Transverse colon (tissue), 3 donors: ENCODE data around the gene RIPOR3.

Source experiments
- EP300 ChIP-seq: sonication (generic); formaldehyde crosslinking; IDR thresholded peaks from one replicate; pipeline ENCODE4 v1.6.1; 2017; ENCODE audit warnings: antibody characterized with exemption, low read depth
- POLR2A ChIP-seq: fragments of 450-650 bp; IDR thresholded peaks from one replicate; pipeline ENCODE4 v1.6.1; 2016; ENCODE audit warnings: antibody characterized with exemption, mild to moderate bottlenecking, moderate library complexity
- TF ChIP-seq, protein P1 (sequence below), 5 experiments: fragments of 200-600 bp in 3 of 5; fragments of 450-650 bp in 2 of 5; sonication (generic) in 3 of 5; IDR thresholded peaks; 1 replicate in 2 of 5; 2 replicates in 3 of 5; pipeline ENCODE4 v1.5.1; 2016 to 2017; ENCODE audit warnings: antibody characterized with exemption in 5 of 5, inconsistent platforms in 3 of 5, mild to moderate bottlenecking in 2 of 5, moderate library complexity in 1 of 5

DNA sequence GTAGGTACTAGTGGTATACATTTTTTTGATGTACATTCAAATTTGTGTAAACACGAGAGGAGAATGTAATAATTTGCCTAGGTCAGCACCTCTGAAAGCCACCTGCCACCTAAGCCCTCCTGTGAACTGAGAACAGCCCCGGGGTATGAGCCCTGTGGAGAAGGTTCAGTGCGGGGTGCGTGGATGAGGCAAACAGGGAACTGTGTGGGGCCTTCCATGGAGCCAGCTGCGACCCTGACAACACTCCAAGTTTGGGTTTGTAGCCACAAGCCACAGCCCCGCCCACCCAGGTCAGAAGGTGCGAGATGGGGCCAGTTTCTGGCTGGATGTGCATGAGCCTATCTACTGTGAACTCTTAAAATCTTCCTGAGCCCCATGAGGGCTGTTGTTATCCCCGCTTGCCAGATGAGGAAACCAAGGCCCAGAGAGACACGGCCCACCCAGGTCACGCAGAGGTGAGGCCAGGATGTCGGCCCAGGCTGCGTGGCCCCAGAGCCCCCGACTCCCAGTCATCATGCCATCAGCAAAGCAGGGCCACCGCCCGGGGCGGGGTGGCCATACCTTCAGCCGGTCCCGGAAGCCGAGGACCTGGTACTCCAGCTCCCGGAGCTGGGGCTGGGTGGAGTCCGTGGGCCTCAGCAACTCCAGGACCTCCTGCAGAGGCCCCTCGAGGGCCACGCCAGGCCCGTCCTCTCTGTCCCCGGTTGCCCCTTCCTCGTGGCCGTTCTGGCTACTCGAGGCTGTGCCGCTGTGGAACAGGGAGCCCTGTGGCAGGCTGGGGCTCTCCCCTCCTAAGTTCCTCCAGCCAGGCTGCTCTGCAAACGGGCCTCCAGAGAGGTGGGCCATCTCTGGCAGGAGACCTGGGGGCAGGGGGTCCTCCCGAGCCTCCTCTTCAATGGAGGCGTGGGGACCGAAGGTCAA, 89.6 kb downstream of the RIPOR3 start:
- TF ChIP-seq, protein P1, sequence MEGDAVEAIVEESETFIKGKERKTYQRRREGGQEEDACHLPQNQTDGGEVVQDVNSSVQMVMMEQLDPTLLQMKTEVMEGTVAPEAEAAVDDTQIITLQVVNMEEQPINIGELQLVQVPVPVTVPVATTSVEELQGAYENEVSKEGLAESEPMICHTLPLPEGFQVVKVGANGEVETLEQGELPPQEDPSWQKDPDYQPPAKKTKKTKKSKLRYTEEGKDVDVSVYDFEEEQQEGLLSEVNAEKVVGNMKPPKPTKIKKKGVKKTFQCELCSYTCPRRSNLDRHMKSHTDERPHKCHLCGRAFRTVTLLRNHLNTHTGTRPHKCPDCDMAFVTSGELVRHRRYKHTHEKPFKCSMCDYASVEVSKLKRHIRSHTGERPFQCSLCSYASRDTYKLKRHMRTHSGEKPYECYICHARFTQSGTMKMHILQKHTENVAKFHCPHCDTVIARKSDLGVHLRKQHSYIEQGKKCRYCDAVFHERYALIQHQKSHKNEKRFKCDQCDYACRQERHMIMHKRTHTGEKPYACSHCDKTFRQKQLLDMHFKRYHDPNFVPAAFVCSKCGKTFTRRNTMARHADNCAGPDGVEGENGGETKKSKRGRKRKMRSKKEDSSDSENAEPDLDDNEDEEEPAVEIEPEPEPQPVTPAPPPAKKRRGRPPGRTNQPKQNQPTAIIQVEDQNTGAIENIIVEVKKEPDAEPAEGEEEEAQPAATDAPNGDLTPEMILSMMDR (IDR thresholded peaks at IDR 0.05): no peak
- TF ChIP-seq POLR2A (no peak), EP300 (no peak)
